Naive B cell (primary cell): Measurements from ENCODE around the gene TAF6L. TPM values are rescaled to one million over a fixed set of nuclear protein-coding genes. Genes with fewer than 3 reads are reported as not detected.
A peak's percentile ranks its signal among the peaks of the same experiment; 100 is the strongest.
"Not testable (repeated sequence)": the region's sequence is repeated elsewhere in the genome, so short reads cannot be mapped to it uniquely, and the experiment has no call there.

Experiments
- ATAC-seq, 2 donors: fragments of 150-1000 bp; cut with Tn5 transposase; 2 replicates each; pipeline ENCODE4 v1.10.0; 2021; ENCODE audit warnings: low read depth in 2 of 2, mild to moderate bottlenecking in 2 of 2, moderate library complexity in 2 of 2
- DNase-seq: peaks from one replicate; pipeline ENCODE4 v3.0.0; 2022
- H3K27ac Mint-ChIP-seq, 6 donors: one replicate each; pipeline ENCODE4 v1.8.0; 2020 to 2022; ENCODE audit warnings: mild to moderate bottlenecking in 6 of 6, mixed read lengths in 6 of 6, moderate library complexity in 5 of 6, inconsistent platforms in 2 of 6
- H3K27me3 Mint-ChIP-seq, 3 donors: one replicate each; pipeline ENCODE4 v1.8.0; 2021 to 2022; ENCODE audit warnings: mixed read lengths in 3 of 3, mild to moderate bottlenecking in 1 of 3
- H3K36me3 Mint-ChIP-seq, 2 donors: one replicate each; pipeline ENCODE4 v1.8.0; 2020 to 2022; ENCODE audit warnings: mixed read lengths in 2 of 2, inconsistent platforms in 1 of 2, mild to moderate bottlenecking in 1 of 2
- H3K4me1 Mint-ChIP-seq, 3 donors: one replicate each; pipeline ENCODE4 v1.8.0; 2020 to 2022; ENCODE audit warnings: mixed read lengths in 3 of 3, inconsistent platforms in 1 of 3, mild to moderate bottlenecking in 1 of 3, moderate library complexity in 1 of 3
- H3K4me3 Mint-ChIP-seq, 8 donors: one replicate each; pipeline ENCODE4 v1.8.0; 2020 to 2022; ENCODE audit warnings: mild to moderate bottlenecking in 8 of 8, mixed read lengths in 8 of 8, moderate library complexity in 8 of 8, inconsistent platforms in 2 of 8
- H3K9me3 Mint-ChIP-seq, 7 donors: one replicate each; pipeline ENCODE4 v1.8.0; 2020 to 2022; ENCODE audit warnings: mixed read lengths in 7 of 7, mild to moderate bottlenecking in 5 of 7, inconsistent platforms in 2 of 7, moderate library complexity in 1 of 7
- polyA plus RNA-seq, 6 donors: library from polyadenylated mRNA; unstranded; fragments of 300-500 nt; fragmentation: Illumina TruSeq; gene quantifications; one replicate each; pipeline ENCODE4 v1.2.3, GENCODE V29; 2021; ENCODE audit warnings: low read depth in 6 of 6

The TAF6L gene
- polyA plus RNA-seq, 6 donors from 2014 or later, result 8.3 to 14.3 (median 9.5) TPM

- peak overlapping the region in 1 of 8 donors; percentile 57 for H3K4me3 Mint-ChIP-seq
- peaks cover 13 to 37% of the 10 kb centered on the region in 2 donors for H3K36me3 Mint-ChIP-seq
- no peak for ATAC-seq
- no peaks in the 10 kb centered on the region for H3K27me3 Mint-ChIP-seq
- H3K27ac Mint-ChIP-seq, result peak overlapping the region in 1 of 6 donors; percentile 15
- DNase-seq, result no peak
- H3K9me3 Mint-ChIP-seq, result no peaks in the 10 kb centered on the region
- H3K4me1 Mint-ChIP-seq, result peaks cover 14 to 20% (median 18%) of the 10 kb centered on the region in 3 donors
These were observed 28.3 kb downstream of the TAF6L start for GRCh38 chr11:62799486-62799885.

- Mint-ChIP-seq H3K9me3 (peaks cover 0 to 2% (median 0%) of the 10 kb centered on the region in 7 donors), H3K27ac (peak overlapping the region in 1 of 6 donors; percentile 39), H3K36me3 (peaks cover 10 to 29% of the 10 kb centered on the region in 2 donors), H3K4me3 (peak overlapping the region in 2 of 8 donors; percentile 57 to 59), H3K4me1 (peaks cover 26 to 30% (median 26%) of the 10 kb centered on the region in 3 donors), H3K27me3 (no peaks in the 10 kb centered on the region)
- DNase-seq, result no peak
- no peak for ATAC-seq
These were observed 29.9 kb downstream of the TAF6L start for GRCh38 chr11:62801071-62801470.

- H3K9me3 Mint-ChIP-seq, result peaks cover 0 to 2% (median 0%) of the 10 kb centered on the region in 7 donors
- peak overlapping the region; percentile 87 to 98 (median 94) for H3K27ac Mint-ChIP-seq
- no peak for DNase-seq
- H3K36me3 Mint-ChIP-seq, result peaks cover 4 to 17% of the 10 kb centered on the region in 2 donors
- H3K27me3 Mint-ChIP-seq, result no peaks in the 10 kb centered on the region
- ATAC-seq, result peak; percentile 6 to 8
- H3K4me3 Mint-ChIP-seq, result peak overlapping the region; percentile 89 to 100 (median 98)
- peaks cover 21 to 34% (median 24%) of the 10 kb centered on the region in 3 donors for H3K4me1 Mint-ChIP-seq
These were observed 33.3 kb downstream of the TAF6L start for GRCh38 chr11:62804310-62805075.

GRCh38 chr11:62805076-62805892, 34.1 kb downstream of the TAF6L start, which contains the start of gene NXF1:
Gene NXF1, minus strand, starts transcription at chr11:62805440. Its CDS starts 84 bp downstream, at chr11:62805356.
- Mint-ChIP-seq H3K27ac (peak within 1 kb of the TSS; percentile 96 to 100 (median 98)), H3K36me3 (peaks cover 0 to 9% of the 10 kb centered on the region in 2 donors), H3K4me3 (peak within 1 kb of the TSS; percentile 89 to 100 (median 98)), H3K27me3 (no peaks in the 10 kb centered on the region), H3K9me3 (peaks cover 0 to 2% (median 0%) of the 10 kb centered on the region in 7 donors), H3K4me1 (peaks cover 17 to 31% (median 19%) of the 10 kb centered on the region in 3 donors)
- peak; percentile 98 for DNase-seq
- ATAC-seq, result peak; percentile 87 to 88

GRCh38 chr11:62805961-62806441, 34.8 kb downstream of the TAF6L start:
- Mint-ChIP-seq H3K4me1 (peaks cover 17 to 31% (median 23%) of the 10 kb centered on the region in 3 donors), H3K9me3 (peaks cover 0 to 2% (median 0%) of the 10 kb centered on the region in 7 donors), H3K36me3 (peaks cover 0 to 9% of the 10 kb centered on the region in 2 donors), H3K27ac (peak overlapping the region in 4 of 6 donors; percentile 11 to 98 (median 74)), H3K27me3 (no peaks in the 10 kb centered on the region), H3K4me3 (peak overlapping the region; percentile 89 to 100 (median 98))
- DNase-seq (no peak), ATAC-seq (no peak)

- ATAC-seq (no peak), DNase-seq (no peak)
- Mint-ChIP-seq H3K9me3 (peaks cover 0 to 2% (median 0%) of the 10 kb centered on the region in 7 donors), H3K27ac (peak overlapping the region in 1 of 6 donors; percentile 96), H3K4me3 (peak overlapping the region; percentile 26 to 100 (median 70)), H3K4me1 (peaks cover 17 to 30% (median 29%) of the 10 kb centered on the region in 3 donors), H3K36me3 (peaks cover 0 to 5% of the 10 kb centered on the region in 2 donors), H3K27me3 (no peaks in the 10 kb centered on the region)
These were observed 35.5 kb downstream of the TAF6L start for GRCh38 chr11:62806611-62807121.

GRCh38 chr11:62810748-62811147, 39.6 kb downstream of the TAF6L start:
- Mint-ChIP-seq H3K27ac (peak overlapping the region in 3 of 6 donors; percentile 3 to 87 (median 34)), H3K4me1 (peaks cover 0 to 13% (median 10%) of the 10 kb centered on the region in 3 donors), H3K36me3 (no peaks in the 10 kb centered on the region), H3K27me3 (no peaks in the 10 kb centered on the region), H3K4me3 (peak overlapping the region in 2 of 8 donors; percentile 54 to 57), H3K9me3 (no peaks in the 10 kb centered on the region)
- DNase-seq (no peak), ATAC-seq (no peak)

- H3K4me1 Mint-ChIP-seq, result peaks cover 0 to 10% (median 3%) of the 10 kb centered on the region in 3 donors
- H3K4me3 Mint-ChIP-seq, result peak overlapping the region in 2 of 8 donors; percentile 37 to 54
- H3K27ac Mint-ChIP-seq, result peak overlapping the region in 2 of 6 donors; percentile 32 to 34
- H3K9me3 Mint-ChIP-seq, result no peaks in the 10 kb centered on the region
- DNase-seq, result no peak
- H3K36me3 Mint-ChIP-seq, result no peaks in the 10 kb centered on the region
- no peak for ATAC-seq
- H3K27me3 Mint-ChIP-seq, result no peaks in the 10 kb centered on the region
These were observed 40.5 kb downstream of the TAF6L start for GRCh38 chr11:62811659-62812058.

- Mint-ChIP-seq H3K9me3 (no peaks in the 10 kb centered on the region), H3K4me3 (no peak overlapping the region), H3K27me3 (no peaks in the 10 kb centered on the region), H3K27ac (peak overlapping the region in 4 of 6 donors; percentile 27 to 58 (median 32)), H3K4me1 (peaks cover 0 to 7% (median 0%) of the 10 kb centered on the region in 3 donors), H3K36me3 (peaks cover 0 to 7% of the 10 kb centered on the region in 2 donors)
- no peak for ATAC-seq
- no peak for DNase-seq
These were observed 45.4 kb downstream of the TAF6L start for GRCh38 chr11:62816557-62816956.

GRCh38 chr11:62817129-62817528, 45.9 kb downstream of the TAF6L start:
- Mint-ChIP-seq H3K9me3 (no peaks in the 10 kb centered on the region), H3K27ac (peak overlapping the region in 2 of 6 donors; percentile 58 to 78), H3K36me3 (peaks cover 0 to 8% of the 10 kb centered on the region in 2 donors), H3K4me1 (peaks cover 0 to 4% (median 0%) of the 10 kb centered on the region in 3 donors), H3K4me3 (peak overlapping the region in 1 of 8 donors; percentile 15), H3K27me3 (no peaks in the 10 kb centered on the region)
- ATAC-seq (no peak), DNase-seq (no peak)

GRCh38 chr11:62823677-62824076, 52.5 kb downstream of the TAF6L start:
- H3K4me3 Mint-ChIP-seq, result no peak overlapping the region
- ATAC-seq, result no peak

GRCh38 chr11:62828130-62828529, 56.9 kb downstream of the TAF6L start:
- not testable (repeated sequence) for H3K4me3 Mint-ChIP-seq, H3K27me3 Mint-ChIP-seq, H3K27ac Mint-ChIP-seq, H3K9me3 Mint-ChIP-seq, ATAC-seq, DNase-seq
- peaks cover 24 to 45% (median 42%) of the 10 kb centered on the region in 3 donors for H3K4me1 Mint-ChIP-seq
- H3K36me3 Mint-ChIP-seq, result peaks cover 3 to 11% of the 10 kb centered on the region in 2 donors

More at GRCh38 chr11:62823677-62824076, 52.5 kb downstream of the TAF6L start:
- Mint-ChIP-seq H3K4me1 (peaks cover 11 to 22% (median 15%) of the 10 kb centered on the region in 3 donors), H3K9me3 (no peaks in the 10 kb centered on the region), H3K36me3 (peaks cover 3 to 30% of the 10 kb centered on the region in 2 donors), H3K27me3 (no peaks in the 10 kb centered on the region), H3K27ac (peak overlapping the region in 2 of 6 donors; percentile 52 to 55)
- DNase-seq, result no peak
